A549 (cell line): ENCODE results near the gene P2RX5.

Source experiments
- CEBPB ChIP-seq, 2 experiments: fragments of >200 bp in 1 of 2; sonication (Bioruptor Twin) in 1 of 2; formaldehyde crosslinking in 1 of 2; IDR thresholded peaks; 2 replicates each; pipeline ENCODE4 v1.6.1; 2012 to 2016
- JUN ChIP-seq, 2 experiments: fragments of >200 bp; sonication (Bioruptor Twin); formaldehyde crosslinking; IDR thresholded peaks; 2 replicates in 1 of 2; 3 replicates in 1 of 2; pipeline ENCODE4 v1.6.1; 2016 to 2017
- MYC ChIP-seq: IDR thresholded peaks from 2 replicates; pipeline ENCODE4 v1.6.1; 2012; ENCODE audit warnings: mild to moderate bottlenecking, inconsistent platforms, low read length, improper control_type of control experiment, borderline replicate concordance
- SMC3 ChIP-seq: fragments of >200 bp; sonication (Bioruptor Twin); formaldehyde crosslinking; IDR thresholded peaks from 3 replicates; pipeline ENCODE4 v1.6.1; 2018; ENCODE audit warnings: inconsistent platforms

- TF ChIP-seq JUN (IDR thresholded peaks at IDR 0.05), result no peak
- TF ChIP-seq SMC3, result no peak
- no peak for TF ChIP-seq MYC
- TF ChIP-seq CEBPB (IDR thresholded peaks at IDR 0.05), result no peak
These were observed 1.1 kb upstream of the P2RX5 start for GRCh38 chr17:3697103-3697476.
